ENCODE data around the gene AGAP1.
A peak's percentile ranks its signal among the peaks of the same experiment; 100 is the strongest.

The AGAP1 gene

GRCh38 chr2:235812185-235812665 is 318.4 kb downstream of the AGAP1 start:
- no peak for DNase-seq (ENCODE audit: low read depth)

GRCh38 chr2:235813398-235813797 is 319.6 kb downstream of the AGAP1 start:
- no peak for DNase-seq (ENCODE audit: low read depth)

GRCh38 chr2:235820571-235820970 is 326.7 kb downstream of the AGAP1 start:
- no peak for DNase-seq (ENCODE audit: low read depth)

GRCh38 chr2:235824331-235824730 is 330.5 kb downstream of the AGAP1 start:
- no peak for DNase-seq (ENCODE audit: low read depth)

GRCh38 chr2:235825946-235826345 is 332.1 kb downstream of the AGAP1 start:
- DNase-seq (ENCODE audit: low read depth), result no peak

- no peak for DNase-seq (ENCODE audit: low read depth)
Observed at GRCh38 chr2:235826826-235827225, 333.0 kb downstream of the AGAP1 start.

GRCh38 chr2:235827585-235827992 is 333.7 kb downstream of the AGAP1 start:
- peak; percentile 49 for DNase-seq (ENCODE audit: low read depth)

GRCh38 chr2:235829726-235830125 is 335.9 kb downstream of the AGAP1 start:
- no peak for DNase-seq (ENCODE audit: low read depth)

- no peak for DNase-seq (ENCODE audit: low read depth)
Observed at GRCh38 chr2:235831755-235832154, 337.9 kb downstream of the AGAP1 start.

- DNase-seq (ENCODE audit: low read depth), result no peak
Observed at GRCh38 chr2:235832941-235833340, 339.1 kb downstream of the AGAP1 start.

- no peak for DNase-seq (ENCODE audit: low read depth)
Observed at GRCh38 chr2:235833971-235834620, 340.3 kb downstream of the AGAP1 start.

GRCh38 chr2:235834781-235835180 is 340.9 kb downstream of the AGAP1 start:
- DNase-seq (ENCODE audit: low read depth), result no peak

GRCh38 chr2:235835810-235836209 is 342.0 kb downstream of the AGAP1 start:
- no peak for DNase-seq (ENCODE audit: low read depth)

- DNase-seq (ENCODE audit: low read depth), result no peak
Observed at GRCh38 chr2:235836491-235836911, 342.7 kb downstream of the AGAP1 start.

GRCh38 chr2:235839226-235839625 is 345.4 kb downstream of the AGAP1 start:
- DNase-seq (ENCODE audit: low read depth), result no peak

GRCh38 chr2:235839974-235840373 is 346.1 kb downstream of the AGAP1 start:
- DNase-seq (ENCODE audit: low read depth), result no peak

GRCh38 chr2:235841863-235842262 is 348.0 kb downstream of the AGAP1 start:
- no peak for DNase-seq (ENCODE audit: low read depth)

- DNase-seq (ENCODE audit: low read depth), result no peak
Observed at GRCh38 chr2:235842941-235843340, 349.1 kb downstream of the AGAP1 start.

GRCh38 chr2:235843591-235844395 is 349.9 kb downstream of the AGAP1 start:
- DNase-seq (ENCODE audit: low read depth), result no peak

GRCh38 chr2:235844561-235844960 is 350.7 kb downstream of the AGAP1 start:
- no peak for DNase-seq (ENCODE audit: low read depth)

- DNase-seq (ENCODE audit: low read depth), result no peak
Observed at GRCh38 chr2:235845245-235845644, 351.4 kb downstream of the AGAP1 start.

GRCh38 chr2:235847576-235847975 is 353.7 kb downstream of the AGAP1 start:
- no peak for DNase-seq (ENCODE audit: low read depth)

GRCh38 chr2:235848055-235848454 is 354.2 kb downstream of the AGAP1 start:
- DNase-seq (ENCODE audit: low read depth), result no peak

All from EH (cell line).